K562 (cell line): ENCODE measurements around the gene CFAP54. TPM values are rescaled to one million over a fixed set of nuclear protein-coding genes. Genes with fewer than 3 reads are reported as not detected.

Source experiments
- ATAC-seq: fragments of 200-7000 bp; cut with Tn5 transposase; 3 replicates; pipeline ENCODE4 v1.9.1; 2020; ENCODE audit warnings: moderate library complexity
- BruUV-seq: library from RNA; stranded (reverse); fragments of 400-500 nt; replicated peaks from 2 replicates; lab custom pipeline; 2021; lab: Mats Ljungman, UMichigan
- CTCF ChIA-PET: fragments of 300-600 bp; formaldehyde crosslinking; extraction: SDS; loops from one replicate; lab custom pipeline; 2021; ENCODE audit warnings: low intra/inter-chr PET ratio; lab: Yijun Ruan, JAX
- POLR2A ChIA-PET: fragments of 300-600, 350-650 bp; sonication (Branson Sonifier 250); formaldehyde crosslinking; extraction: SDS; loops from one replicate; lab custom pipeline; 2021; ENCODE audit warnings: antibody characterized with exemption, inconsistent platforms; lab: Yijun Ruan, JAX
- DNase-seq, 4 experiments: peaks; one replicate each; pipeline versions ENCODE4 v3.0.0 to v3.0.0-alpha.2; 2011 to 2018; ENCODE audit warnings: low spot score in 3 of 4, mixed read lengths in 3 of 4; ENCODE audit errors: extremely low read depth in 1 of 4
- FAIRE-seq: peaks from 2 replicates; lab custom pipeline; 2011; peaks lifted over from hg19 to GRCh38; lab: Jason Lieb, UNC
- H2AFZ ChIP-seq: 2 replicates; pipeline ENCODE4 v1.6.0; 2011; ENCODE audit warnings: low read depth, low read length, control low read depth, inconsistent platforms
- H3K27ac ChIP-seq: fragments of 200-600 bp; 3 replicates; pipeline ENCODE4 v1.8.0; 2011; ENCODE audit warnings: low read depth, mild to moderate bottlenecking, control low read depth, inconsistent platforms, low read length, moderate library complexity, mixed read lengths; ENCODE audit errors: extremely low read depth
- H3K27me3 ChIP-seq, 2 experiments: fragments of 300-600 bp in 1 of 2; 2 replicates in 1 of 2; 3 replicates in 1 of 2; pipeline versions ENCODE4 v1.6.0 to v1.8.0; 2011; ENCODE audit warnings: inconsistent platforms in 2 of 2, low read length in 2 of 2, mild to moderate bottlenecking in 1 of 2, mixed read lengths in 1 of 2, moderate library complexity in 1 of 2; ENCODE audit not compliant: control insufficient read depth in 2 of 2, insufficient read depth in 2 of 2
- H3K36me3 ChIP-seq: fragments of 300-600 bp; 3 replicates; pipeline ENCODE4 v1.8.0; 2011; ENCODE audit warnings: mild to moderate bottlenecking, low read length, inconsistent platforms; ENCODE audit not compliant: control insufficient read depth, insufficient read depth
- H3K4me1 ChIP-seq, 2 experiments: fragments of 200-600 bp in 1 of 2; replicated peaks in 1 of 2; 2 replicates in 1 of 2; 3 replicates in 1 of 2; pipeline versions ENCODE4 v1.5.1 to v1.8.0; 2011; ENCODE audit warnings: inconsistent platforms in 2 of 2, low read length in 2 of 2, mild to moderate bottlenecking in 1 of 2, mixed read lengths in 1 of 2, moderate library complexity in 1 of 2; ENCODE audit not compliant: control insufficient read depth in 2 of 2, insufficient read depth in 2 of 2
- H3K4me2 ChIP-seq: 2 replicates; pipeline ENCODE4 v1.6.1; 2011; ENCODE audit warnings: low read length, control low read depth, inconsistent platforms, mixed read lengths; ENCODE audit not compliant: insufficient read depth
- H3K4me3 ChIP-seq: fragments of 200-600 bp; sonication (generic), shearing (Covaris generic); 2 replicates; pipeline ENCODE4 v1.5.1; 2016; ENCODE audit warnings: control low read depth, inconsistent platforms
- H3K79me2 ChIP-seq: fragments of 200-600 bp; 3 replicates; pipeline ENCODE4 v1.8.0; 2011; ENCODE audit warnings: low read length, inconsistent platforms; ENCODE audit not compliant: control insufficient read depth, insufficient read depth
- H3K9ac ChIP-seq, 2 experiments: 2 replicates each; pipeline versions ENCODE4 v1.6.0 to v1.6.1; 2011; ENCODE audit warnings: low read depth in 2 of 2, low read length in 2 of 2, control low read depth in 1 of 2, inconsistent platforms in 1 of 2, mild to moderate bottlenecking in 1 of 2, mixed read lengths in 1 of 2; ENCODE audit not compliant: insufficient read depth in 1 of 2
- H3K9me1 ChIP-seq: one replicate; pipeline ENCODE4 v1.6.0; 2011; ENCODE audit warnings: inconsistent platforms, mild to moderate bottlenecking, low read length, moderate library complexity; ENCODE audit not compliant: control insufficient read depth, insufficient read depth
- H3K9me3 ChIP-seq: replicated peaks from 2 replicates; pipeline ENCODE4 v1.5.1; 2011; ENCODE audit warnings: low read depth, low read length, inconsistent platforms; ENCODE audit not compliant: control insufficient read depth, insufficient read depth
- H4K20me1 ChIP-seq: replicated peaks from 2 replicates; pipeline ENCODE4 v1.6.1; 2011; ENCODE audit warnings: low read length, inconsistent platforms, mixed read lengths; ENCODE audit not compliant: control insufficient read depth, insufficient read depth
- CTCF ChIP-seq, 3 experiments: IDR thresholded peaks in 2 of 3; conservative IDR thresholded peaks in 1 of 3; 2 replicates each; pipeline ENCODE4 v1.5.1; 2011 to 2012; ENCODE audit warnings: low read length in 3 of 3, mild to moderate bottlenecking in 3 of 3, control low read depth in 2 of 3, improper control_type of control experiment in 1 of 3, inconsistent platforms in 1 of 3, low read depth in 1 of 3, mixed read lengths in 1 of 3, moderate library complexity in 1 of 3; ENCODE audit not compliant: insufficient read depth in 2 of 3
- ELF4 ChIP-seq: fragments of 450-650 bp; formaldehyde crosslinking; IDR thresholded peaks from 2 replicates; pipeline ENCODE4 v1.4.0; 2022; ENCODE audit warnings: missing genetic modification characterization
- LEF1 ChIP-seq: fragments of 450-650 bp; IDR thresholded peaks from 2 replicates; pipeline ENCODE4 v1.6.1; 2016; ENCODE audit warnings: mild to moderate bottlenecking
- NFE2L1 ChIP-seq: fragments of 450-650 bp; IDR thresholded peaks from 2 replicates; pipeline ENCODE4 v1.6.1; 2016; ENCODE audit warnings: missing genetic modification characterization, low read depth, mild to moderate bottlenecking, missing compliant biosample characterization, moderate library complexity, borderline replicate concordance
- PHF20 ChIP-seq: fragments of 450-650 bp; IDR thresholded peaks from 2 replicates; pipeline ENCODE4 v1.6.1; 2018; ENCODE audit not compliant: partially characterized antibody
- WGBS: fragments of 100-300 bp; shearing (Covaris generic); methylation state at CpG from one replicate; pipeline ENCODE4 v1.1.6; 2016; ENCODE audit warnings: low coverage, mixed read lengths; ENCODE audit not compliant: insufficient coverage; ENCODE audit errors: missing lambda C conversion rate; 5-methylcytosine and 5-hydroxymethylcytosine counted together
- in situ Hi-C: fragments of 300-500 bp; cut with MboI; formaldehyde crosslinking; loops from 4 replicates; pipeline ENCODE4 v1.15.0; 2018; ENCODE audit warnings: inconsistent platforms, mixed read lengths
- intact Hi-C: fragments of 100-400 bp; cut with micrococcal nuclease; formaldehyde crosslinking; loops from 2 replicates; pipeline ENCODE4 v1.14.2; 2022
- polyA plus RNA-seq, 8 experiments: library from polyadenylated mRNA; depleted of rRNA in 4 of 8; stranded (reverse) in 5 of 8; unstranded in 3 of 8; fragments of >200 nt; fragmentation: Nextera tagmentation in 2 of 8; fragmentation: Illumina TruSeq in 1 of 8; extraction: Ambion mirVana in 2 of 8; extraction: Trizol in 1 of 8; gene quantifications; 2 replicates each; pipeline versions ENCODE4 v1.2.1 to v1.2.3, GENCODE V29; 2011 to 2014; ENCODE audit warnings: inconsistent platforms in 1 of 8, missing spikeins in 1 of 8
- total RNA-seq, 7 experiments: library from RNA; depleted of rRNA in 6 of 7; stranded (reverse); fragments of >200 nt in 6 of 7; fragmentation: Illumina TruSeq in 2 of 7; extraction: Trizol in 2 of 7; gene quantifications; 2 replicates each; pipeline versions ENCODE4 v1.2.1 to v1.2.3, GENCODE V29; 2011 to 2021; ENCODE audit warnings: low replicate concordance in 1 of 7

The CFAP54 gene
- total and polyA plus RNA-seq, 9 of the 15 experiments (the other 6 are each of a cell fraction or from before 2014, with no cell fraction given), result 0.03 to 0.23 (median 0.10) TPM; not detected in 3

GRCh38 chr12:96752211-96752610 lies 262.8 kb downstream of the CFAP54 start:
- no peak for DNase-seq
- intact Hi-C loops (no loop called here), in situ Hi-C loops (no loop called here)
- no peaks in the 10 kb centered on the region for H3K4me1 ChIP-seq
- H4K20me1 ChIP-seq, result no peaks in the 10 kb centered on the region
- WGBS, result 0% methylated on average over 2 of the region's 2 CpGs
- no TSS peak for BruUV-seq
- H3K27ac ChIP-seq, result no peak overlapping the region
- H3K9ac ChIP-seq, result no peak overlapping the region
- no peak for TF ChIP-seq PHF20
- H3K79me2 ChIP-seq, result no peaks in the 10 kb centered on the region
- no peak overlapping the region for H3K4me2 ChIP-seq
- no peaks in the 10 kb centered on the region for H3K36me3 ChIP-seq
- no peaks in the 10 kb centered on the region for H3K27me3 ChIP-seq
- ATAC-seq, result no peak
- H2AFZ ChIP-seq, result no peak overlapping the region
- no peak for FAIRE-seq
- ChIA-PET POLR2A (no interaction called here), CTCF (no interaction called here)
- no peak overlapping the region for H3K4me3 ChIP-seq
- H3K9me1 ChIP-seq, result no peaks in the 10 kb centered on the region
- no peaks in the 10 kb centered on the region for H3K9me3 ChIP-seq

GRCh38 chr12:96766232-96766631 lies 276.9 kb downstream of the CFAP54 start:
- H3K9ac ChIP-seq, result no peak overlapping the region
- ATAC-seq (no peak), FAIRE-seq (no peak), DNase-seq (no peak)
- no TSS peak for BruUV-seq
- H3K36me3 ChIP-seq, result no peaks in the 10 kb centered on the region
- intact Hi-C loops, result no loop called here
- no peaks in the 10 kb centered on the region for H3K9me3 ChIP-seq
- TF ChIP-seq ELF4 (CRISPR knock-in tag) (no peak), LEF1 (no peak), NFE2L1 (tag) (no peak), CTCF (IDR thresholded peaks at IDR 0.05 in 2 of 3, conservative IDR thresholded peaks at IDR 0.05 in 1 of 3; ENCODE audit: insufficient read depth in 2 of 3, low read depth in 1 of 3, low read length in 3 of 3) (0 out of 6 replicates have a peak, but pooled peaks of 2 of the 3 experiments have one; percentile 12 to 15)
- TF ChIP-seq, all 486 proteins: peak for 1
- no peak overlapping the region for H2AFZ ChIP-seq
- ChIA-PET CTCF (no interaction called here), POLR2A (no interaction called here)
- no peaks in the 10 kb centered on the region for H3K79me2 ChIP-seq
- 0% methylated on average over 3 of the region's 3 CpGs for WGBS
- no peaks in the 10 kb centered on the region for H3K27me3 ChIP-seq
- no peak overlapping the region for H3K27ac ChIP-seq
- no peaks in the 10 kb centered on the region for H3K9me1 ChIP-seq
- in situ Hi-C loops, result no loop called here
- no peaks in the 10 kb centered on the region for H3K4me1 ChIP-seq
- no peak overlapping the region for H3K4me3 ChIP-seq
- H3K4me2 ChIP-seq, result no peak overlapping the region
- no peaks in the 10 kb centered on the region for H4K20me1 ChIP-seq
